ENCODE measurements around the gene MYADML2.
A peak's percentile ranks its signal among the peaks of the same experiment; 100 is the strongest.

Gene MYADML2

DNA sequence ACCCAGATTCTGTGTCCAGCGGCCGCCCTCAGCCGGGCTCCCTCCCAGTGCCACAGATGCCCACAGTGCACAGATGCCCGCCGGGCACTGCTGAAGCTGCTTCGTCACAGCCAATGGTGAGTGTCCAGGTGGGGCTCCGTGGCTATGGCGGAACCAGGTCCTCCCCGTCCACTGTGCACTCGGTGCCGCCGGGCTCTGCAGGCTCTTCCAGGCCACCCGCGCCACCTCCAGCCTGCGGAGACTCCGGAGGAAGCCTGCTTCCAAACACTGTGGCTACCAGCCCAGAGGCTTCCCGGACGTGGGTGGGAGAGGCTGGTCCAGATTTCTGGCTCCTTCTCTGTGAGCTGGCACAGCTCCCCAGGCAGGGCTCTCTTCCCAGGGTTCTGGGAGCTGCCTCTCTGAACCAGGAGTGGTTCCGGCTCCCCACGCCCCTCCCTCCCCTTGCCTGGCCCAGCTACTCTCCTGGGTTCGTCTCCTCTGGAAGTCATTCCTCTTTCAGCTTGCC is 7.1 kb downstream of the MYADML2 start:
- DNase-seq (ENCODE audit: low read depth in 2 of 2): no peak

DNA sequence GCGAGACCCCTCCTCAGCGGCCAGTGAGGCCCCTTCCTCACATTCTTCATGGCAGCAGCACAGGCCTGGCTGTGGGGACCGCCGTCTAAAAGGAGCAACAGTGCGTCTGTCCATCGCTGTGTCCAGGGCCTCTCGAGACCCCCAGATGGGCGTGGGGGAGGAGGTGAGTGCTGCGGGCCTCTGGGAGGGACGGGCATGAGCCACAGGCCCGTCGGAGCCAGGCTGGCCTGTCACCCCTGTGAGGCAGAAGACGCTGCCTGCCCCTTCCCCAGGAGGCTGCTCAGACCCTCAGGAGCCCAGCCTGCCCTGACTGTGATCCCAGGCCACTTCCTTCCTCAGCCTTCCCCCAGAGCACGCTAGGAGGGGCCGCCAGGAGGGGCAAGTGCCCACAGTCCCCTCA is 7.8 kb downstream of the MYADML2 start:
- no peak for DNase-seq (ENCODE audit: low read depth in 2 of 2)

DNA sequence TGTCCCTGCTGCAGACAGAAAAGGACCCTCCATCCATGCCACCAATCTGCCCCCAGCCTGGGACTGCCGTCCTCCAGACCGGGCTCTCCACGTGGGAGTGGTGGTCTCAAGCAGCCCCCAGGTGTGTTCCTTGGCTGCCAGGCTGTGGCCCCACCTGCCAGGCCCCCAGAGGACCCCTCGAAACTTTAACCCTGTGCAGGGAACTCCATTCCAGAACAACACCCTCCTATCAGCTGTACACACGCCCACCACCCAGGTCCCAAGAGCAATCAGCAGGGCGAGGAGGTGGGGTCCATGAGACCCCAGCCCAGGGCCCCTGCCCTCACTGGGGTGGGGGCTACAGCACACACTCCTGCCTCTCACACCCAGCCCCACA is 11.3 kb downstream of the MYADML2 start:
- DNase-seq (ENCODE audit: low read depth in 2 of 2): no peak

DNA sequence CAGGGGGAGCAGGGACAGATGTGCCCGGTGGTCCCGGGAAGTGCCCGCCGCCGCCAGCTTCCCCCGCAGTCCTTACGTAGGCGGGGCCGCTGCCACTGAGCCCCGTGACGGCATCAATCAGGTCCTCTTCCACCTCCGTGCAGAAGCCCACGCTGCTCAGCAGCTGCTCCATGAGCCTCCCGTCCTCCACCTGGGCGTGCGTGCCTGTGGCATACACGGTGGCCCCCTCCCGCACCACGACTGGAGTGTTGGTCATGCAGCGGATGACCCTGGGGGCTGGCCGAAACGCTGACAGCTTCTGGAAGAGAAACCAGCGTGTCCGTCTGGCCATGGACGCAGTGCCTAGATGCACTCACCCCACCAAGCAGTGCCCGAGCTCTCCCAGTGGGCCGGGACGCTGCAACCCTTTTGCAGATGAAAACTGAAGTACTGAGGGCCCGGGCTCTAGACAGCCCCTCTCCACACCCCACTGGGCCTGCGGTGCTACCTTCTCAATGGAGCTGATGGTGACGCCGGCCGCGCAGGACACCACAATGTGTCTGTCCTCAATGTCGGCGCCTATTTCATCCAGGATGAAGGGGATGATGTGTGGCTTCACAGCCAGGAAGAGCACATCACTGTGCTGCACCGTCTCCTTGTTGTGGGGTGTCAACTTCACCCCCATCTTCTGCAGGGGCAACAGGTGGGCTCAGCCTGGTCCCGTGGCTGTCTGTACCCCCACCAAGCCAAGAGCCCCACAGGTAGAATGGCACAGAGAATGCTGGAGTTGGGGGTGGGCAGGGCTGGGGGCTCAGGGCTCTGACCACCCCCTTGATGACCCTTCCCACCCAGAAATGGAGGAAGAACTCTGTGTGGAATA is 12.0 kb downstream of the MYADML2 start:
- DNase-seq (ENCODE audit: low read depth in 2 of 2): no peak

DNA sequence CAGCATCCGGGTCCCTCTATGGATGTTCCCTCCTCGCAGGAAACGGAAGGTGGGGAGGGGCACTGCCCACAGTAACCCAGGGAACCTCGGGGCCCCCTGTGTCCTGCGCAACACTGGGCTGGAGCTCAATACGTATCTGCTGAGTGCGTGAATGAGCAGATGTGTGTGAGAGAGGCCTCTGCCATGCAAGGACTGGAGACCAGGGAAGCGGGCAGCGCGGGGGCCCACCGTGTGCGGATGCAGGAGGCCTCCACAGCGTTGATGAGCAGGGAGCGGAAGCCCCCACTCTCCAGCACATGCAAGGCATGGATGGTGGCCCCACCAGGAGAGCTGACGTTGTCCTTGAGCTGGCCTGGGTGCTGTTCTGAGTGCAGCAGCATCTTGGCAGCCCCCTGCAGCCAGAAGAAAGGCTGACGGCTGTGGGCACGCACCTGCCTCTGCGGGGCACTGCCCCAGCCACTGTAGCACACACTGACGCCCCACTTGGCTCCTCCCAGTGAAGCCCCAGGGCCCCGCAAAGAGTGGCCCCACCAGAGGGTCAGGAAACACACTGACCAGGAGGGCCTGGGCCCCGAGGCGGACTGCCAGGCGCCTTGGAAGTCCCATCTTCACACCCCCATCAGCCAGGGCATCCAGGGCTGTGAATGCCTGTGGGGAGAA is 12.8 kb downstream of the MYADML2 start:
- no peak for DNase-seq (ENCODE audit: low read depth in 2 of 2)

DNA sequence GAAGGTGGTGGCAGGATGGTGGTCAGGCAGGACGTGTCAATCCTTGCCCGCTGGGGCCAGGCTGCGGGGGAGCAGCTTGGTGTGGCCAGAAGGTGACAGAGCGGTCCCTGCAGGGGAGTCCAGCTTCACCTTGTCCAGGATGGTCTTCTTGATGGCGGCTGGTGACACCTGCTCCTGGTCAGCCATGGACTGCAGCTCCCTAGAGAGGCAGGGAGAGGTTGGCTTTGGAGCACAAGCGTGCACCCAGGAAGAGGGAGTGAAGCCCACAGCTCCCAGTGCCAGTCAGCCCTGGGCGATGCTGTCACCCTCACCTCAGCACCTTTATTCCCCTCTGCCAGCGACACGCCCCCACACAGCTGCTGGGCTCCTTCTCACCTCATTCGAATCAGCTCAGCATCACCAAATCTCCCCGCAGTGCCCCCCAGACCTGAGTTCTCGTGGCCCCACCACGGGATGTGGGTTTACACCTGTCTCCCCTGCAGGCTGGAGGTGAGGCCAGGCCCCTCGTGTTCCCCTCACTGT is 13.8 kb downstream of the MYADML2 start:
- DNase-seq (ENCODE audit: low read depth in 2 of 2): no peak

DNA sequence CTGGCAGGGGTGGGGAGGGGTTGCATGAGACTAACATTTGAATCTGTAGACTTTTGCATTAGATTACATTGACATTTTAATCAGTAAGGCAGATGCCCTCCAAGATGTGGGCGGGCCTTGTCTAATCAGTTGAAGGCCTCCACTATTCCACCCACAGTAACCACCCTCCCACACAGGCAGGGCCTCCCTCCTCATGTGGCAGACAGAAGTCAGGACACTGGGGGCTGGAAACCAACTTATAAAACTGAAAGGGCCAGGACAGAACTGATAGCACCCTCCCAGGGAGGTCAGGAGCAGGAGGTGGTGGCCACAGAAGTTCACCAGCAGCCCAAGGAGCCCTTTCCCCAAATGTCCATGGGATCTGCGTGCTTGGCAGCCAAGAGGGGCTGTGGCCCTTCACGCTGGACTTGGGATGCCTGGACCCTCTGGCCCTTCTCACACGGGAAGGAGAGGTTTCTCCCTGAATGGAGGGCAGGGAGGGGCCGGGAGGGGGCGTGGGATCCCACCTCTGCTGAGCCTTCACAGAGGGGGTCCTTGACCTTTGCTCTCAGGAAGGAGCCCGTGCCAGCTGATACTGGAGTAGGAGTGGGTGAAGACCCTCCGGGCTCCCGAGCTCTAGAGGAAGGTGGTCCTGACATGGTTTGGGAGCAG is 14.6 kb downstream of the MYADML2 start:
- DNase-seq (ENCODE audit: low read depth in 2 of 2): no peak

DNA sequence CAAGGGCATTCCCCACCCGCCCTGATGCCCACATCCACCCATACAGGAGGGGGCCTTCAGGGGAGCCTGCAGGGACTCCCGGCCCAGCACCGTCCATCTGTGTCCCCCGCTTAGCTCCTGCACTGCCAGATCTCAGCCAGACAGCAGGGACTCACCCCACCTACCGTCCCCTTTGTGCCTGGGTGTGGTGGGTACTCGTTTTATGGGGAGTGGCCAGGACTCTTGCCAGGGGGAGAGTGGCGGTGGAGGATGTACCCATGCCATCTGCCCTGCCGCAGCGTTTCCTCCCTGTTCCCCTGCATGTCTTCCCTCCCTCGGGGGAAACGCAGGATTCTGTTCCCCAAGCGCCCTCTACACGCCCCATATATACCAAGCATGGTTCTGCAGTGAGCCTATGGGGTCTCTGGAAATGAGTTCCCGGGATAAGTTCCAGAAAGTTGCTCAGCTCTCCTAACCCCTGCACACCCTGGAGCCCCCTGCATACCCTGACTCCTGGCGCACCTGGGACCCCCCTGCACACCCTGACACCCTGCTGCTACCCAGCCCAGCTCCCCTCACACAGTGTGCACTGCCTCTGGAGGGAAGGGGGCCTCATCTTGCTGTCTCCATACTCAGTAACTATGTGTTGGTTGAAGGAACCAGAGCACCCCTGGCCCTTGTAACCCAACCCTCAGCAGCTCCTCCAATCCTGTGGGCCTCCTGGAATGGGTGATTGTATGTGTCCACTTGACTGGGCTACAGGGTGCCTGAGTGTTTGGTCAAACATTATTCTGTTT is 15.3 kb downstream of the MYADML2 start:
- DNase-seq (ENCODE audit: low read depth in 2 of 2): no peak

DNA sequence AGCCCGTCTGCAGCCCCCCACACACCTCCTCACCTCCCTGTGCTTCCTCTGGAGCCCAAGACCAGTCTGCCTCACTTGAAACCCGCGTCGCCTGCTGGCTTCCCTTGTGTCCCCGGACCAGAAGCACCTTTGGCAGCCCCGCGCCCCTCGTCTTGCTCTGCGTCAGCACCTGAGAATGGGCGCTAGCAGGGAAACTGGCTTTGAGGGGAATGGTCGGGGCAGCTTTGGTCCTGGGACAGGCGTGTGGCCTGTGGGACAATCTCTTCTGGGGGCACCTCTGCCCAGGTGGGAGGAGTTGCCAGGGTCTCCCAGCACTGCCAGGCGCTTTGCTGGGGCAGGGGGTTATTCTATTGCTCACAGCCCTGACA is 15.9 kb downstream of the MYADML2 start:
- DNase-seq (ENCODE audit: low read depth in 2 of 2): no peak

DNA sequence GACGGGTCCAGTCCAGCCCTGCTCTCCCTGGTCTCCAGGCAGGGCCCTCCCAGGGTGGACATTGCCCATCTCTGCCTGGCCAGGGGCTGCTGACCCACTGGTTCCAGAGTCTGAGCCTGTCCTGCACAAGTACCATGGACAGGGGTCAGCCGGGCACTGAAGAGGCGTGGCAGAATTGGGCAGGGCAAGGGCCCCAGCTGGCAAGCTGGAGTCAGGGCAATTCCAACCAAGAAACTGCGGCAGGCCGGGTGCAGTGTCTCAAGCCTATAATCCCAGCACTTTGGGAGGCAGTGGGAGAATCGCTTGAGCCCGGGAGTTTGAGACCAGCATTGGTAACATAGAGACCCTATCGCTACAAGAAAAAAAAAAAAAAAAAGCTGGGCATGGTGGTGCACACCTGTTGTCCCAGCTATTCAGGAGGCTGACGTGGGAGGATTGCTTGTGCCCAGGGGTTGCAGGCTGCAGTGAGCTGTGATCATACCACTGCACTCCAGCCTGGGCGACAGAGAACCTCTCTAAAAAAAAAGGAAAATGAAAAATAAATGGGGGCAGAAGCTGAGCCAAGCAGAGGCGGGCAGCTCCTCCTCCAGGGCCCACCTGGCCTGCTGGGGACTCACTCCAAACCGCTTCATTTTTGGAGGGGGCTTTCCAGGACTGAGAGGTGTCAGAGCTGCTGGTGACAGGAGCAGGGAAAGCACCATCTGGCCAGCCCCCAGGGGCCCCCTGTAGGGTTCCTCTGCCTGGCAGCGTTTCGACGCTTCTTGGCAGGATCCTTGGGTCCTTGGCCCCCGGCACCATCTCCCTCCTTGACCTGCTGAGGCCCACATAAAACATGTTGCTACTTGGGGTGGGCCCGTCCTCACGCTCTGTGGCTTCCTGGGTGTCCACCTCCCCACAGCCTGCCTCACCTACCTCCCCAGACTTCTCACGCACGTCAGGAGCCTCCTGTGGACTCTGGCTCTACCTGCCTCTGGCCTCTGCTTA is 16.6 kb downstream of the MYADML2 start:
- no peak for DNase-seq (ENCODE audit: low read depth in 2 of 2)

DNA sequence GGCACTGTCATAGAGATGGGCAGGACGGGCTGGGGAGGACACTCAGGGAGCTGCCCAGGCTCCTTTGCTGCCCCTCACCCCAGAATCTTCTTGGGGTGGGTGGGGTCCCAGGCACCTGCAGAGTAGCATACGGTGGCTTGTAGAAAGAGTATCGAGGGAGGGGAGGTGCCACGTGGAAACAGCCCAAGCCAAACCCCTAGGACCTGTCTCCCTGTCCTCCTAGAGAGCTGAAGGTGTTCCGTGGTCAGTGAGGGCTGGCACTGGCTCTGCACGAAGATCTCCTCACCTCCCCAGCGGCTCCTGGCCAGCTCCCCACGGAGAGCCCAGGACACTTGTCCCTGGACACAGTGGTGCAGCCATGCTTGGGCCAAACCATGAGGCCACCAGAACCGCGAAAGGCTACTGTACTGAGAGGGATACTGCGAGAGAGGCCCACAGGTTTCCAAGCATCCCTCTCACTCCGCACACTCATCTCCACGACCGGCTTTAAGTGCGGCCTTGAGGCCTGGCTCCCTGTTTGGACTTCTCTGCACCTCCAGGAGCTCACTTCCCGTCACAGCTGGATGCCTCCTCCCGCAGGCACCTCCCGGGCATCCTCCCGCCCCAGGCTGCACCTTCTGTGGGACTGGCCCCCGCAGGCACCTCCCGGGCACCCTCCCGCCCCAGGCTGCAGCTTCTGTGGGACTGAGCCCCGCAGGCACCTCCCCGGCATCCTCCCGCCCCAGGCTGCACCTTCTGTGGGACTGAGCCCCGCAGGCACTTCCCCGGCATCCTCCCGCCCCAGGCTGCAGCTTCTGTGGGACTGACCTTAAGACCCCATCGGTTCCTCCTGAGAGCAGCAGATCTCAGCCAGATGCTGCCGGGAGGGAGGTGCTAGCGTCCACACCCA is 17.5 kb downstream of the MYADML2 start:
- no peak for DNase-seq (ENCODE audit: low read depth in 2 of 2)

DNA sequence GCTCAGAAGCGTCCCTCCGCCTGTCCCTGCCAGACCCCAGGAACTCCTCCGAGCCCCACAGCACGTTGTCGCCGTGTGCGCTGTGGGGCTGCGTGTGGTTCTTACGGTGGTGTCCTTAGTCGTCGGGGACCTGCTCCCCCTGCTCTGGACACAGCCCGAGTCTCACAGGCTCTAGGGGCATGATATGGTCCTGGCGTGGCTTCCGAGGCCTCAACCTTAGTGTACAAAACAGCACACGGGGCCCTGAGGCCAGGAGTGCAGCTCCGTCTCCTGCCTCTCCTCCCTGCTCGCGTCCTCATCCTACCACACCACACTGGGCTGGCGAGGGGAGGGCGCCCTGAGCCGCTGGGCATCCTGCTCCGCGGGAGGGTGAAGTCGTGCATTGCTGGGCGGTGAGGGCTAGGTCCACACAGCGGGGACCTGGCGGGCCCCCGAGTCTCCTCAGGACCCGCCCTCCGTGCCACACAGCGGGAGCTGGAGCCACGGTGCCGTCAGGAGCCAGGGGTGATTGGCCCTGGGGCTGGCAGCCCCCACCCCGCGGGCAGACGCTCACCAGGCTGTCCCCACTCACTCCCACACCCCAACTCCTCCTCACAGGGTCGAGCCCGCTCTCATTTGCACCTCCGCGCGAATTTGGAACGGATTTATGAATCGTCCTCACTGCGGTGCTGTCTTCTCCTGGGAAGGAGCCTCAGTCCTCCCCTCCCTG is 18.3 kb downstream of the MYADML2 start:
- no peak for DNase-seq (ENCODE audit: low read depth in 2 of 2)

DNA sequence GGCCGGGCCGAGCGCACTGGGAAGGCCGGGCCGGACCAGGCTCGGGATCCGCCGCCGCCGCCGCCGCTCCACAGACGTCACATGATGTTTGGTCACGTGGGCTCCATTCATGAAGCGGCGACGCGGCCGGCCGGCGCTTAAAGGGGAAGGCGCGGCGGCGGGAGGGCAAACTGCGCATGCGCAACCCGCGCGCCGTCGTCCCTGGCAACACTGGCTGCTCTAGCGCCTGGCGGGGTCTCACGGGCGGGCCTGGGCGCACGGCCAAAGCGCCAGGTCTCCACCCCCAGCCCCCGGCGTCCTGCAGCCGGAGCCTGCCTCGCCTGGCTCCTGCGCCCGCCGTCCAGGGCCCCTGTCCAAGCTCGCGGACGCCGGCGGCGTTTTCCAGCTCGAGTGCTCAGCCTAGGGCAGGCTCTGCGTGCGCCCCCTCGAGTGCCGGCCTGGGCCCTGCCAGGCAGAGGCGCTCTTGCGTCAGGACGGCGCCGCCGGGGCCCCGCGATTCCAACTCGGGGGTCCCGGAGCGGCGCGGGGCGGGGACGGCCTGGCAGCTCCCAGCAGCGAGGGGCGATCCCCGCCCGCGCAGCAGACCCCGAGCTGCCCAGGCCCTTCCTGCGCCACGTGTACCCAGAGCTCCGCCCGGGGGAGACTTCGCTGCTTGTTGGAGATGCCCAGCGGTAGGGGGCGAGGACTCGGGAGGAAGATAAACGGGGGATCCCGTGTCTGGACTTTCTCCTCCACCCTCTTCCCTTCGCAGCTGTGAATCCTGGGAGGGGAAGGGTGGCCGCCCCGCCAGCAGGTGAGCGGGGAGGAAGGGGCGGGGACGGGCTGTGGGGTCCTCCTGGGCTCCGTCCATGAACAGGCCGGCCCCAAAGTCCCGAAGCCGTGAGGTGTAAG is 19.1 kb downstream of the MYADML2 start, which contains the start of gene MAFG:
MAFG (minus strand) TSS at position 83 of the 891 bp plus-strand sequence. CDS start 4,550 bp downstream, outside the sequence.
- DNase-seq (ENCODE audit: low read depth in 2 of 2): peak; percentile 75

DNA sequence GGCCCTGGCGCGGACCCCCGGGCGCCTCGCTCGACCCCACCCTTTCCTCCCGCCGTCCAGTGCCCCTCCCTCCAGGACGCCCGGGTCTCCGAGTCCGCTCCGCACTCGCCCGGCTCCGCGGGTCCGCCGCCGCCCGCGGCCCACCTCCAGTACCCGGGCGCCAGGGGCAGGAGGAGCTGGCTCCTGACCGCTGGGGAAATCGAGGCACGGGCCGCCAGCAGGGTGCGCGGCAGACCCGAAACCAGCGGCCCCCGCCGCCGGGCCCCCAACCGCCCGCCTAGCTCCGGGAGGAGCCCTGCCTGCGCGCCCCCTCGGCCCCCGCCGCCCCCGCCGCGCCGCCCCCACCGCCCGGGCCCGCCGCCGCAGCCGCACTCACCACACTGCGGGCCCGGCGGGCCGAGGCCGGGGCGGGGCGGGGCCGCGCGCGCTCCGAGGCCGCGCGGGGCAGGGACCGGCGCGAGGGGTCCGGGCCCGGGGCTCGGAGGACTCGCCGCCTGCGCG is 19.8 kb downstream of the MYADML2 start:
- no peak for DNase-seq (ENCODE audit: low read depth in 2 of 2)

DNA sequence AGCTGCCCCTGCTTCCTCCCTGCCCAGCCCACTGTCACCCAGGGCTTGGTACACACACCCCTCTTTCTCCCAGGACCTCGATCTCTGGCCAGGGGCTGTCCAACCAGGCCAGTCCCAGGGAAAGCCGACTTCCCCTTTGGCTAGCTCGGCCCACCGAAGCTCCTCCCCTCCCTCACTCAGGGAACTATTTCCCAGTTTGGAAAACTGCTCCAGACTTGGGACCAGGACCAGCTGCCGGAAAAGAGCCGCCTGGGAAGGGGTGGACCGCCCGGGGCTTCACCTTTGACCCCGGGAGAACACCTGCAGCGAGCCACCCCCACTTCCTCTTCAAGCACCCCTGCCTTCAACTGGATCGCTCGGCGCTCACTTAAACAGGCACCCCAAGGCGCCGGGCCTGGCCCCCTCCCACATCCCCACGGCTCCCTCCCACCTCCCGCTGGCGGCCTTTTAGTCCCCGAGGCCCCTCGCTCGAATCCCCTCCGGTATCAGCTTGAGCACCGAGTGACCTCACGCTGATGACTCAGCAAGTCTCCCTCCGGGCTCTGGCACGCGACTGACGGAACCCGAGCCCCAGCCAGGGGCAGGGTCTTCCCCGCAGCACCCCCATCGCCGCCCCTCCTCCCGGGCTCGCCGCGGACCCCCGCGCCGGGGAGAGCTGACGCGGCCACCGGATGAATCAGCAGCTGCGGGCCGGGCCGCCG is 20.4 kb downstream of the MYADML2 start:
- peak in 1 of 2 donors; percentile 49 for DNase-seq (ENCODE audit: low read depth in 2 of 2)

DNA sequence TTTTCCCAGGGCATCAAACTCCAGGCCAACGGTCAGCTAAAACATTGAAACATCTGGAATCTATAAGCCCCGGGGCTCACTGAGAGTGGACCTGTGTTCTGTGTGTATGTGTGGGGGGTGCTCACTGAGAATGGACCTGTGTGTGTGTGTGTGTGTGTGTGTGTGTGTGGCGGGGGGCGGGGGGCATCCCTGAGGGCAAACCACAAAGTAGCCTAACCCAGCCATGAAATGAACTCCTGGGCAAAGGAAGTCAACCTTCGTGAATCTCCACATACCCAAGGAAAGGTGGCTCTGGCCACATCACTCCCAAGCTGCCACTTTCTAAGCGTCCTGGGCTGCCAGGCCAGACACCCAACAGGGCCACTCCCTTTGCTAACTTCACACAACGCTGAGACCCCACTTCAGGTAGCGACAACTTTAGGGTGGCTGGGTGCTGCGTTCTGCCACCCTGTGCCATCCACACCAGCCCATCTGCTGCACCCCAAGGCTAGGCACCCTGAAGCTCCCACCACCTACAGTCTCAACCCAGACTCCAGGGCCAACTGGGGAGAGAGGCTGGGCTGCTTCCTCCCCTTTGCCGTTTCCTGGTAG is 21.1 kb downstream of the MYADML2 start:
- no peak for DNase-seq (ENCODE audit: low read depth in 2 of 2)
